Astrocyte of the hippocampus (primary cell): Measurements from ENCODE around the gene DDIT4.
"Not testable (repeated sequence)": the region's sequence is repeated elsewhere in the genome, so short reads cannot be mapped to it uniquely, and the experiment has no call there.

Experiments
- DNase-seq: peaks from one replicate; pipeline ENCODE4 v3.0.0; 2011; ENCODE audit warnings: low read depth, low spot score

DDIT4 gene

DNA sequence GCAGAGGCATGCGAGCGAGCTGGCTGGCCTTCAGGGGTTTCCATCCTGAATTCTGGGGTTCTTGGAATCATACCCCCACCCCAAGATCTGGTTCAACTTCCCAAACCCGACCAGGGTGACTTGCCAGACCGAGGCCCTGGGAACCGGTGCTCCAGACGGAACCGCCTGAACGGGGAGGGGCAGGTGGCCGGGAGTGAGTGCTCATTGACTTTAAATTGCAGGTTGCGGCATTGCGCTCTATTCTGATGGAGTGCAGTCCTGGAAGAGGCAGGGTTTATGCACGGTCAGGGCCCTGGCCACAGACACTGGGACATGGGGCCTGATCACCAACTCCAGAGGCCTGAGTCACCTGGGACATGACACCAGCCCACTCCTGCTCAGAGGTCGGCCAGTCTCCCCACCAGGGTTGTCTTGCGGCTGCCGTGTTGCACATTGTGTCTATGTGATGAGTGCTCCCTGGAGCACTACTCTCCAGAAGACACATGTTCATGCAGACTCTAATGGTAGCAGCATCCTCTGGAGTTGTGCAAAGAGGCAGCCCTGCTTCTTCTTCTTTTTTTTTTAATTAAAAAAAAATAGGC, 5.8 kb upstream of the DDIT4 start:
- no peak for DNase-seq

DNA sequence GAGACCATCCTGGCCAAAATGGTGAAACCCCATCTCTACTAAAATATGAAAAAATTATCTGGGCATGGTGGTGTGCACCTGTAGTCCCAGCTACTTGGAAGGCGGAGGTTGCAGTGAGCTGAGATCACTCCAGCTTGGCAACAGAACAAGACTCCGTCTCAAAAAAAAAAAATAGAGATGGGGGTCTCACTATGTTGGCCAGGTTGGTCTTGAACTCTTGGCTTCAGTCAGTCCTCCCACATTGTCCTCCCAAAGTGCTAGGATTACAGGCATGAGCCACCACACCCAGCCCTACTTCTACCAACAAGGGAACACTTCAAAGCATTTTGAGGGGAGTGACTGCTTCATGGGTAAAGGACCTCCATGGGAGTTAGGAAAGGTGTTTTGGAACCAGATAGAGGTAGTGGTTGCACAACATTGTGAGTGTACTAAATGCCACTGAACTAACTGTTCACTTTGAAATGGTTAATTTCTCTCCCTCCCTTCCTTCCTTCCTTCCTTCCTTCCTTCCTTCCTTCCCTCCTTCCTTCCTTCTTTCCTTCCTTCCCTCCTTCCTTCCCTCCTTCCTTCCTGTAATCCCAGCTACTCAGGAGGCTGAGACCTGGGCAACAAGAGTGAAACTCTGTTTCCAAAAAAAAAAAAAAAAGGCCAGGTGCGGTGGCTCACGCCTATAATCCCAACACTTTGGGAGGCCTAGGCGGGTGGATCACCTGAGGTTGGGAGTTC, 5.1 kb upstream of the DDIT4 start:
- not testable (repeated sequence) for DNase-seq

DNA sequence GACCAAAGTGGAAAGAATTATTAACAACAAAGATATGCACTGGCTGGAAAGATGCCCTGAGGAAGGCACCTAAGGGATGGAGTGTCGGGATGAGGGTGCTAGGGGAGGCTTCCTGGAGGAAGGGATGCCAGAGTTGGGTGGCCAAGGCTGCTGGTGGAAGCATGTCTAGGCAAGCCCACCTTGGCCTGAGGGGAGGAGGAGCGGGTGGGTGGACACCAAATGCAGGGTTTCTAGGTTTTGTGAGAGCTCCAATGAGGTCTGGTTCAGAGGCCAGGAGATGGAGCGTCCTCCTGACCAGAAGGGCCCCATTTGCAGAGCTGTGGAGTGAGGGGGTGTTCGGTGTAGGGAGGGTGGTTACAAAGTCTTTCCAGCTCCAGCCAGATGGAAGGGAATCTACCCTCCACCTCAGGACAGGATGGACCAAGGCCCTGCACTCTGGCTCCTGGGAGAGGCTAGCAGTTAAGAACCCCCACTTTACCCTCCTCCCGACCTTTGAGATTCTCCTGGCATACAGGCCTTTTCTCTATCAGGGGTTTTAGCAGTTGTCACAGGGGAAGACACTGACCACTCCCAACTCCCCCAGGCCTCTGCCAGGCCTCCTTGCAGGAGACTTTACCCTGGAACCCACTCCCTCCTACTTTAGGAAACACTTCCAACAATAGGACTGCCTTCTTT, 3.0 kb upstream of the DDIT4 start:
- no peak for DNase-seq

DNA sequence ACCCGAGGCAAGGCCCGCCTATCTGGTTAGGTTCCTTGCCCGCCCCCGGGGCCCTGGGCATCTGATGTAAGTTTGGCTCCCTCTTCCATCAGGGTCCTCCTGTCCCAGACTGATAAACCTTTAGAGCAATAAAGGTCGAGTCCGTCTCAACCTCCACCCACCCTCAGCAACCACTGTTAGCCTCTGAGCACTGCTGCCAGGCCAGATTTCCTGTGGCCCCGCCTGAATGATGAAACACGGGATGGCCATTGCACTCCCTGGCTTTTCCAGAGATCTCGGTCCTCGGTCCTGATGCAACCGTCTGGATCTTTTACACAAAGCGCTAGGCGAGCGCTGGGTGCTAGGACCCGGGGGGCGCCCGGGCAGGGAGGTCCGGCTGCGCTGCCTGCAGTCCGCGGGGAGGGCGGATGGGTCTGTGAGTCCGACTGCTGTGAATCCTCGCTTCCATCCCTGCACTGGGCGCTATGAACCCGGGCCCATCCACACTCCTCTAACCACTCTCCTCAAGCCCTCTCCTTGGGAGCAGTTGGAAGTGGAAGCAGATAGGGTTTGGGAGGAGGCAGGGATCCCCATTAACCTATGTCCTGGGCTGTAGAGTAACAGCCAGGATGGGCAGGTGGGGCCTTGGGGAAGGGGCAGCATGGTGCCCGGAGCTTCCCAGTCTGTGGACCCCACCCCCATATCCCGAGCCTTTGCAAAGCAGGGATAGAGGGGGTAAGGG, 875 bp upstream of the DDIT4 start:
- peak; percentile 96 for DNase-seq

DNA sequence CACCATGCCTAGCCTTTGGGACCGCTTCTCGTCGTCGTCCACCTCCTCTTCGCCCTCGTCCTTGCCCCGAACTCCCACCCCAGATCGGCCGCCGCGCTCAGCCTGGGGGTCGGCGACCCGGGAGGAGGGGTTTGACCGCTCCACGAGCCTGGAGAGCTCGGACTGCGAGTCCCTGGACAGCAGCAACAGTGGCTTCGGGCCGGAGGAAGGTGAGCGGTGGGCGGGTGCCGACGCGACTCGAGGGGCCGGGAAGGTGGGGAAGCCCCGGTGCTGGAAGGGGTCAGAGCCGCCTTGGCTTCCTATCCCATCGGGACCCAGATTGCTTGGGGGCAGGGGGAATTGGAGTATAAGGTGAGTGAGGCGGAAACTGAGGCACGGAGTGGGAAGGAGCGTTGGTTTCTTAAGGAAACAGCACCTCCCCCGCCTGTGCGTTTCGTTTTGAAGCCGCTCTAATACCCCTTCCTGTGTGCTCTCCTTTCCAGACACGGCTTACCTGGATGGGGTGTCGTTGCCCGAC, 547 bp downstream of the DDIT4 start:
- no peak for DNase-seq

DNA sequence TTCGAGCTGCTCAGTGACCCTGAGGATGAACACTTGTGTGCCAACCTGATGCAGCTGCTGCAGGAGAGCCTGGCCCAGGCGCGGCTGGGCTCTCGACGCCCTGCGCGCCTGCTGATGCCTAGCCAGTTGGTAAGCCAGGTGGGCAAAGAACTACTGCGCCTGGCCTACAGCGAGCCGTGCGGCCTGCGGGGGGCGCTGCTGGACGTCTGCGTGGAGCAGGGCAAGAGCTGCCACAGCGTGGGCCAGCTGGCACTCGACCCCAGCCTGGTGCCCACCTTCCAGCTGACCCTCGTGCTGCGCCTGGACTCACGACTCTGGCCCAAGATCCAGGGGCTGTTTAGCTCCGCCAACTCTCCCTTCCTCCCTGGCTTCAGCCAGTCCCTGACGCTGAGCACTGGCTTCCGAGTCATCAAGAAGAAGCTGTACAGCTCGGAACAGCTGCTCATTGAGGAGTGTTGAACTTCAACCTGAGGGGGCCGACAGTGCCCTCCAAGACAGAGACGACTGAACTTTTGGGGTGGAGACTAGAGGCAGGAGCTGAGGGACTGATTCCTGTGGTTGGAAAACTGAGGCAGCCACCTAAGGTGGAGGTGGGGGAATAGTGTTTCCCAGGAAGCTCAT, 1.1 kb downstream of the DDIT4 start:
- peak; percentile 87 for DNase-seq

DNA sequence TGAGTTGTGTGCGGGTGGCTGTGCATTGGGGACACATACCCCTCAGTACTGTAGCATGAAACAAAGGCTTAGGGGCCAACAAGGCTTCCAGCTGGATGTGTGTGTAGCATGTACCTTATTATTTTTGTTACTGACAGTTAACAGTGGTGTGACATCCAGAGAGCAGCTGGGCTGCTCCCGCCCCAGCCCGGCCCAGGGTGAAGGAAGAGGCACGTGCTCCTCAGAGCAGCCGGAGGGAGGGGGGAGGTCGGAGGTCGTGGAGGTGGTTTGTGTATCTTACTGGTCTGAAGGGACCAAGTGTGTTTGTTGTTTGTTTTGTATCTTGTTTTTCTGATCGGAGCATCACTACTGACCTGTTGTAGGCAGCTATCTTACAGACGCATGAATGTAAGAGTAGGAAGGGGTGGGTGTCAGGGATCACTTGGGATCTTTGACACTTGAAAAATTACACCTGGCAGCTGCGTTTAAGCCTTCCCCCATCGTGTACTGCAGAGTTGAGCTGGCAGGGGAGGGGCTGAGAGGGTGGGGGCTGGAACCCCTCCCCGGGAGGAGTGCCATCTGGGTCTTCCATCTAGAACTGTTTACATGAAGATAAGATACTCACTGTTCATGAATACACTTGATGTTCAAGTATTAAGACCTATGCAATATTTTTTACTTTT, 1.8 kb downstream of the DDIT4 start:
- no peak for DNase-seq

DNA sequence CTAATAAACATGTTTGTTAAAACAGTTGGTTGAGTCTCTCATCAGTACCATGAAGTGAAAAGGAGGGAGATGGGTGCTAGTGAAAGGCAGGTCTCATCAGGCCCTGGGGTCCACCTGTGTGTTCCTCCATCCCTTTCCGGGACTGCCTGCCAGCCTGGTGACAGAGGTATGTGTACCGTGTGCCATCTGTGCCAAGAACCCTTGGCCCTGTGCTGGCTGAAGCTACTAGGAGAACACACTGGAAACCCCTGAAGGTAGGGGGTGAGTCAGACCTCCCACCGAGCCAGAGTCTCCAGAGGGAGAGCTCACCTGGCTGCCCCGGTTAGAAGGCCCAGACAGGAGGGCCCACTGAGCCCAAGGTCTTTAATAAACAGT, 2.3 kb downstream of the DDIT4 start:
- DNase-seq, result peak; percentile 30

DNA sequence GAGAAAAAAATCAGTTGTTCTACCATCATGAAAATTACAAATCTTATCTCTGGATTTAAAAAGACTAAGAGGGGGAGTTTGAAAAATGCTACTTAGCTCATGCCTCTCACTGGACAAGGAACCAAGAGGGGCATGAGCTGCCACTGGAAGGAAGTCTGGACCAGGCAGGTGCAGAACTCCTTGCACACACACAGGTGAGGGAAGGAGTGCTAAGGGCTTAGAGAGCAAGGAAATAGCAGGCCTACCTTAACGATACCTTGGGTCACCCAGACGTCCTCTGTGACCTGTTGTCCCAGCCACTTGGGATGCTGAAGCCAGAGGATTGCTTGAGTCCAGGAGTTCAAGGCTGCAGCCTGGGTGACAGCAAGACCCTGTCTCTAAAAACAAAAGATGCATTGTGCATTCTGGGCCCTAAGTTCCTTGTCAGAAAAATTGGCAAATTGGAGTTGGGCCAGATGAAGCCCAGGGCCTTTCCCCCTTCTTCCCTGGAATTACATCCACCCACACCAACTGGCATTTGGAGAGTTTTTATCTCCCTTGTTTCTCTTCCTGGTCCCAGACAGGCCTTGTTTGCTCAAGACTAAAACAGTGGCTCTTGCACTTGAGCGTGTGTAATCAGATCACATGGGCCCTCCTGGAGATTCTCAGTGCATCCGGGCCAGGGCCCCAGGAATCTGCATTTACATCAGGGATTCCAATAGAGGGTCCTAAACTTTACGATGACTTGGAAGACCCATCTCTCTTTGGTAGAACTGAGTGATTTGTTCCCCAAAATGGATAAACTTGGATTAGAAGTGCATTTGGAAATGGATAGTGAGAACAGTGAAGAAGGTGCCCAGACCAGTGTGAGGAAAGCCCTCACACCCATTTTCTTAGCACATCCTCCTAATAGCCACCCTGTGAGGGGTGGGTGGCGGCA, 3.0 kb downstream of the DDIT4 start:
- DNase-seq, result peak; percentile 36

DNA sequence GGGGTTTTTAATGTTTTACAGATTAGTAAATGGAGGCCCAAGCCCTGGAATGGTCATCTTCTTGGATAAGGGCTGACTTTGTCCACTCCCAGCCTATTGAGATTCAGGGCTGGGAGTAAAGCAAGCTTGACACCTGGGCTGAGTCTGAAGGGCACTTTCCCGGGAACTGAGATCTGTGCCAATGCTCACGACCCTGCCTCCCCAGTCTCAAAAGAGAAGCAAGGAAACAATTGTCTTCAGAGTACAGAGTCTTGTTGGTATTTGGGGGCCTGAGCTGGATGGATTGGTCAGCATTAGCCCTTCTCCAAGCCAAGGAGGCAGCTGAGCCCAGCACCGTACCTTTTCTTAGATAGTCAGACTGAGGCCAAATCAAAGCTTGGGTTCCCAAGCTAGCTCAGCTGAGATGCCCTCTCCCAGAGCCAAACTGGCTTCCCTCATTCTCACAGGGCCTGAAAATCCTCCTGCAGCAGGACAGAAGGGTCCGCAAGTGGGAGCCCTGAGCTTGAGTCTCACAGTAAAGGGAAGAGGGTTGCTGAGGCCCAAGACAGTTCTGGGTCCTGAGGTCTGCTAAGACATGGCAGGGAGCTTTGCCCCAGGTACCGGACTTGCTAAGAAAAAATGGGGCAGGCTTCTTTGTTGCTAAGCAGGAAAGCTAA, 3.7 kb downstream of the DDIT4 start:
- no peak for DNase-seq

DNA sequence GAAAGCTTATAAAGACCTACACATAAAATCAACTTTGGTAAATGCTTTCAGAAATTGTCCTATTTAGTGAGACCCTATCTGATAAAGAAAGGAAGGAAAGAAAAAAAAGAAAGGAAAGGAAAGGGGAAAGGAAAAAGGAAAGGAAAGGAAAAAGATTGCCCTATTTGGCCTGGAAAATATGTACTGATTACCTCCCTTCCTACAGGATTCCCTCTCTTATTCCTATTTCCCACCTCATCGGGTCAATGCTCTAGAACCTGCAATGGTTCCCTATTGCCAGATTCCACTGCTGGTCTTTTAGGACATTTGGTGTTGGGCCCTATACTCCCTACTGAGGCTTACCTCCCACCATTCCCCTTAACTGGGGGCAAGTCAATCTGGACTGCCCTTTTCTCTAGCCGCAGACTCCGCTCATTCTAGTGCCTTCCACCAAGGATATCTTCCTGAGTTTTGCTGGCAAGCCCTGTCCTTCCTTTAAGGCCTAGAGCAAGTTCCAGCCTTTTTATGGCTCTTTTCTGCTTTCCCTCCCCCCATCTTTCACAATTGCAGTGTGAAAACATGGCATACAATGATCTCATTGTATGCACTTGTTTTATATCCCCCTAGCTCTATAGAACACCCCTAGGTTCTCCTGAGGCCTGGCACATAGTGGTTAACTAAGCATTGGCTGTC, 4.4 kb downstream of the DDIT4 start:
- DNase-seq, result no peak

DNA sequence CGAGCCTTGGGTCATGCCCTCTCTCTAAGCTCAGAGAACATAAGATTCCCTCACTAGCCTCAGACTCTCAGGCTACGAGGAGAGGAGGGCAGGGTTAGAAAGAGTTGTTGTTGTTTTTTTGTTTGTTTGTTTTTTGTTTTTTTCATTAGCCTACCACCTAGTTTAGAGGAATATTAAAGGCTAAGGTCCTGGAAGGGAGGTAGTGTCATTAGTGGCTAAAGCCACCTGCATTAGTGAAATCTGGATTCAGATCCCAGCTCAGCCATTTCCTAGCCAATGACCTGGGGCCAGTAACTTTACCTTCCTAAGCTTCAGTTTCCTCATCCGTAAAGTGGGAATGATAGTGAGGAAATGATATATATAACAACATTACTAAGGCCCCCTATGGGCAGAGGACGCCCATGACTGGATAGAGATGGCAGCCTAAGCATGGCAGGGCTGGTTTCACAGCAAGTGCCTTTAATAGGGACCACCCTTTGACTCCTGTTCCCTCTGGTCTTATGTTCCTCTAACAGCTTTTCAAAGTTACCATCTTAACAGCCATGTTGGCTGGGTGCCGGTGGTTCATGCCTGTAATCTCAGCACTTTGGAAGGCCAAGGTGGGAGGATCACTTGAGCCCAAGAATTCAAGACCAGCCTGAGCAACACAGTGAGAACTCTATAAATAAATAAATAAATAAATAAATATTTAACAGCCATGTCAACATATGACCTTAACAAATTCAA, 5.1 kb downstream of the DDIT4 start:
- no peak for DNase-seq

DNA sequence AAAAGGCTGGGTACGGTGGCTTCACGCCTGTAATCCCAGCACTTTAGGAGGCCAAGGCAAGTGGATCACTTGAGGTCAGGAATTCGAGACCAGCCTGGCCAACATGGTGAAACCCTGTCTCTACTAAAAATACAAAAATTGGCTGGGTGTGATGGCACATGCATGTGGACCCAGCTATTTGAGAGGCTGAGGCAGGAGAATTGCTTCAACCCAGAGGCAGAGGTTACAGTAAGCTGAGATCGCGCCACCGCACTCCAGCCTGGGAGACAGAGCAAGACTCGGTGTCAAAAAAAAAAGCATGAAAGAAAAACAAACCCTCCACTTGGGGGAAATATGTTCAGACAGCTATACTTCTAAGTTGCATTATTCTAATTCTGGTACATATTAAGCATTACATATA, 5.9 kb downstream of the DDIT4 start:
- DNase-seq, result not testable (repeated sequence)

DNA sequence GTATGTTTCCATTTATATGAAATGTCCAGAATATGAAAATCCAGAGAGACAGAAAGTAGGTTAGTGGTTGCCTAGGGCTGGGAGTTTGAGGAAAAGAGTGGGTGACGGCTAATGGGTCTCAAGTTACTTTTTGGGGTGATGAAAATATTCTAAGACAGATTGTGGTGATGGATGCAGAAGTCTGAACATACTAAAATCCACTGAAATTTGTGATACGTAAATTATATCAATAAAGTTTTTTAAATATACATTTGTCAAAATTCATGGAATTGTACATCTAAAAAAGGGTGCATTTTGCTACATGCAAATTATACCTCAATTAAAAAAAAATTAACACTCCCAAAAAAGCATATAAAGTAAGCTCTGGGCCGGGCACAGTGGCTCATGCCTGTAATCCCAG, 9.4 kb downstream of the DDIT4 start:
- no peak for DNase-seq

DNA sequence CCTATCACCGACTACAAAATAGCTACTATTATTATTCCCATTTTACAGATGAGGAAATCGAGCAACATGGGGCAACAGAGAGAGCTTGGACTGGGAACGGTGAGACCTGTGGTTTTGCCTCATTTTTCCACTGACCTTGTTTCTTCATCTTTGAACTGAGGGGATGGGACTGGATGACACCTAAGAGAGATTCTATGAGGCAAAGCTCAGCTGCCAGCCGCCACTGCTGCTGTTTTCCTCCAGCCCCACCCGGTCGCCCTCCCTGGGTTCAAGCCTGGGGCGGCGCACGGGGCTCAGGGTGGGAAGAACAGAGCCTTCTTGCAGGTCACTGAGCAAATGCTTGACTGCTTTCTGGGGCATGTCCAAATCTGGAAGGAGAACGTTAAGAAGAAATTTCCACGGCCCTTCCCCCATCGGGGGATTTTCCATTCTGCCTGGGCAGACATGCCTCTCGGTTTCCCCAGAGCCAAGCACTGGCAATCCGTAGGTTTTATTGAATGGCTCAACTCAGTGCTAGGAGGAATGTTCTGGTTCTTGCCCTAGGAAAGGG, 12.3 kb downstream of the DDIT4 start:
- no peak for DNase-seq

DNA sequence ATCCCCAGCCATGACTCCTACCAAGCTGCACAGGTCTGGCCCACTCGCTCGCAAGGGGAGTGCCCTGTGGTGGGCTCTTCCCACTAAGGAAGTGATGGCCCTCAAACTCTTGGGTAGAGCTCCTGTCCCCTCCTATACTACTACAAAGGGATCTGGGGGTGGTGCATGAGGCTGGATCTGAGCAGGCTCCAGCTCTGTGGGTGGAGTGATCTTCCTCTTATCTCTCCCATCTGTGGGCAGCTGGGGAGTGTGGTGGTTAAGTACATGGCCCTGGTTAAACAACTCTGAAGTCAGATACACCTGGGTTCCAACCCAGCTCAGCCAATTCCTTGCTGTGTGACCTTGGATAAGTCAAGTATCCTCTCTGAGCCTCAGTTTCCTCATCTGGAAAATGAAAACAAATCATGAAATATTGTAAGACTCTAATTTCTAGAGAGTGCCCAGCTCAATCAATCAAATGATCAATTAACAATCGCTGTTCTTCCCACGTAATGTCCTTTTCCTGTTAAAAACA, 17.4 kb downstream of the DDIT4 start:
- no peak for DNase-seq

DNA sequence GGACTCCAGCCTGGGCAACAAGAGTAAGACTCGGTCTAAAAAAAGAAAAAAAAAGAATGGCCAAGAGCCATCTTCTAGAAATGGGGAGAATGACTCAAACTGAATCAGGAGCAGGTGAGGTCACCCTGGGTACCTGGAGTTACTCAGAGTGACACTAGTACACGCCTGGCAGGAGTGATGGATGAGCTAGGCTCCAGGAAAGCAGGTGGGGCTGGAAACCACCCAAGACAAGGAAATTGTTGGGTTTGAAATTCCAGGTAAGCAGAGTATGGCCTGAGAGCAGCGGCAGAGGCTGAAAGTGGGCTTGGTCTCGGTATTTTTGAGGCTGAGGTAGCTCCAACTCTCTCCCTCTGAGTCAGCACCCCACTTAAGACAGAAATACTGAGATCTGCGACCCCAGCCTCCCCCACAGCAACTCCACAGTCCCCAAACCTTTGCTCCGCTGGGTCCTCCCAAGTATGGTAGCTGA, 18.5 kb downstream of the DDIT4 start:
- no peak for DNase-seq
